DLD1 (cell line): ENCODE data around the gene CCDC88B.
"Not testable (repeated sequence)": the region's sequence is repeated elsewhere in the genome, so short reads cannot be mapped to it uniquely, and the experiment has no call there.

ENCODE experiments used
- in situ Hi-C: cut with HindIII; loops from 2 replicates; pipeline ENCODE4 v1.10.0; 2017; ENCODE audit warnings: low sequenced_read_pairs

The CCDC88B gene

DNA sequence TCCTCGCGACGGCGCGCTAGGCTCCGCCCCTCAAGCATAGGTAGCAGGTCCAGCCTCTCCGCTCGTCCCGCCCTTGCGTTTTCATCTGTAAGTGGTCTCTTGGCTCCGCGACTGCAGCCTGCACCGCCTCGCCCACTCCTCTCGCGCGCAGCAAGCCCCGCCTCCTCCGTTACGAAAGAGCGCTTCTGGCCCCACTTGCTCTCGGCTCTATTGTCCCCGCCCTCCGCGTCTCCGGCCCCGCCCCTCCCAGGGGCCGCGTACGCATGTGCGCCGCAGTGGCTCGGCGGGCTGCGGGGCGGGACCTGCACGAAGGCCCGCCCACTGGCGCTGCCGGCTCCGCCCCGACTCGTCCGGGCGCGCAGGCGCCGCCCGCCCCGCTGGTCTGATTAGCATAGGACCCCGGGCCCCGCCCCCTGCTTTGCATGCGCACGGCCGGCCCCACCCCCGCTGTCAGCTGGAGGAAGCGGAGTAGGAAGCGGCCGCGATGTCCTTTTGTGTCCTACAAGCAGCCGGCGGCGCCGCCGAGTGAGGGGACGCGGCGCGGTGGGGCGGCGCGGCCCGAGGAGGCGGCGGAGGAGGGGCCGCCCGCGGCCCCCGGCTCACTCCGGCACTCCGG is 34.8 kb upstream of the CCDC88B start, which contains the start of gene ESRRA:
TSS of gene ESRRA (plus strand) at position 450 of the 616 bp plus-strand sequence. CDS start 1,656 bp downstream, outside the sequence.
- in situ Hi-C loops: no loop called here

DNA sequence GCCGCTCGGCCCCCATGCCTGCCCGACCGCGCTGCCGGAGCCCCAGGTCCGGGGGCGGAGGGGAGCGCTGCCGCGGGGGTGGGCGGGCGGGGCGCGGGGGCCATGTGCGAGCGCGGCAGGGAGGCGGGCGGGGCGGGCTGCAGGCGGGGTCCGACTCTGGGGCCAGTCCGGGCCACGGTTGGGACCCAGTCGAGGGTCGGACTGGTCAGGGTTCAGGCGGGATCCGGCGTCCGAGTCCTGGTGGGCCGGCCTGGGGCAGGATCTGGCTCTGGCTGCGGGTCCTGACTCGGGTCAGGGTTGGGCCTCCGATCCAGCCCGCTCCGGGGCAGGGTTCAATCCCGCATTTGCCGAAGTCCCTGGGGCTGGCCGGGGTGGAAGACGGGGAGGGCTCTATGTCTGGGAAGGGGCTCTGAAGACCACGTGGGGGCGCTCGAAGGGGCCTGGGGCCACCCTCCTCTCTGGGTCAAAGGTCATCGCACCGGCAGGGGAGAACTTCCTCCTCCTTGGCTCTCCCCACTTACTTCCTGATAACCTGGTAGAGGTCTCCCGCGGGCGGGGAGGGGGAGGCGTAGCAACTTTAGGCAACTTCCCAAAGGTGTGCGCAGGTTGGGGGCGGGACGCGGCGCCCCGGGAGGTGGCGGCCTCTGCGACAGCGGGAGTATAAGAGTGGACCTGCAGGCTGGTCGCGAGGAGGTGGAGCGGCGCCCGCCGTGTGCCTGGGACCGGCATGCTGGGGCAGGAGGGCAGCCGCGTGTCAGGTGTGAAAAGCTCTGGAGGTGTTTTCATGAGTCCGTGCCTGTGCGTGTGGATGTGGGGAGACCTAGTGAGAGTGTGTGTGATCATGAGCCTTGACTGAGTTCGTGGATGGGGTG is 34.1 kb upstream of the CCDC88B start:
- in situ Hi-C loops: no loop called here

DNA sequence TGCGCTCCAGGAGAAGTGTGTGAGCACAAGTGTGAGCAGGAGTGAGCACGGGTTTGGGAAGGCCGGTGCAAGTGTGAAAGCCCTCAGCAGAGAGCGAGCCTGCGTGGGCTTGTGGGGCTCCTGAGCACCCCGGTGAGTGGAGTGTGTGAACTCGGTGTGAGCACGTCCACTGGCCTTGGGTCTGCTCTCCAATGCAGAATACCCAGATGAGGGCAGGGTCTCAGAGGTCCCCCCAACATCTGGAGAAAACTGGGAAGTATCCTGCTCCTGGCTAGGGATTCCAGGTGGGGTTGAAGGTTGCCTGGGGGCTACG is 33.5 kb upstream of the CCDC88B start:
- in situ Hi-C loops: no loop called here

DNA sequence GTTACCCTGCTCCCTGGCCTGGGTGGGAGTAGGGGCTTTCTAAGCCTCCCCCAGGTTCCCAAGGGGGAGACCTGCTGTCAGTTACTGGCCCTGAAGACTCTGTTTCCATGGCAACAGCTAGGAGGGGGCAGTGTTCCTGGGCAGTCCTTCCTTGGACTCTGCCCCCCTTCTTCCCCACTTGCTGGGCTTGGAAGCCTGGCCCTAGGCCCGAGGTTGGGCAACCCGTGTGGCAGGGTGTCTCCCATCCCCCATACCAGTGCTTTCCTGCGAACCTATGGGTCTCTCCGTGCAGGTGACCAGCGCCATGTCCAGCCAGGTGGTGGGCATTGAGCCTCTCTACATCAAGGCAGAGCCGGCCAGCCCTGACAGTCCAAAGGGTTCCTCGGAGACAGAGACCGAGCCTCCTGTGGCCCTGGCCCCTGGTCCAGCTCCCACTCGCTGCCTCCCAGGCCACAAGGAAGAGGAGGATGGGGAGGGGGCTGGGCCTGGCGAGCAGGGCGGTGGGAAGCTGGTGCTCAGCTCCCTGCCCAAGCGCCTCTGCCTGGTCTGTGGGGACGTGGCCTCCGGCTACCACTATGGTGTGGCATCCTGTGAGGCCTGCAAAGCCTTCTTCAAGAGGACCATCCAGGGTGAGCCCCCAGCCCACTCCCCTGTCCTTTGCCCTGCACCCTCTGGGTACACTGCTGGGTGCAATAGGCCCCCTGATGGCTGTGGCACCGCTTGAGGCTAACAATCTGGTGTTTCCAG is 33.0 kb upstream of the CCDC88B start:
- in situ Hi-C loops: no loop called here

DNA sequence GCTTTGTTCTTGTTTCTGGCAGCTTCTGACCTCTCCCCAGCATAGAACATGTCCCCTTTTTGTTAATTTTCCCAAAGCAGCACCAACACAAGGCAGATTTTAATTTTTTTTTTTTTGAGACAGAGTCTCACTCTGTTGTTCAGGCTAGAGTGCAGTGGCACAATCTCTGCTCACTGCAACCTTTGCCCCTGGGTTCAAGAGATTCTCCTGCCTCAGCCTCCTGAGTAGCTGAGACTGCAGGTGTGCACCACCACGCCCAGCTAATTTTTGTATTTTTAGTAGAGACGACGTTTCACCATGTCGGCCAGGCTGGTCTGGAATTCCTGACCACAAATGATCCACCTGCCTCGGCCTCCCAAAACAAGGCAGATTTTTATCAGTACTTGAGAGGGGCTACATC is 32.2 kb upstream of the CCDC88B start:
- in situ Hi-C loops: not testable (repeated sequence)

DNA sequence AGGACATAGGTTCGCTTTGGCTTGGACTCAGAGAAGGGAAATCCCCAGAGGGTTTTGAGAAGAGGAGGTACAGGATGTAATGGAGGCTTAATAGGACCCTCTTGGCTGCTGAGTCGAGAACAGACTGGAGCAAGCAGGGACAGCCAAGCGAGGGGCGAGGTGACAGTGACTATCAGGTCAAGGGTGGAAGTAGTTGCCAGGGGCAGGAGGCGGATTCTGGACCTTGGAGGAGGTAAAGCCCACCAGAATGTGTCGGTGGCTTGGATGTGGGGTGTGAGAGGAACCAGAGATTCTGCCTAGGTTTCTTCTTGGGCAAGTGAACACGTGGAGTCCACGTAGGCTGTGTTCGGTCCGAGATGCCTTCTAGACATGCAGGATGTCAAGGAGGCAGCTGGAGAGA is 27.1 kb upstream of the CCDC88B start:
- in situ Hi-C loops: no loop called here

DNA sequence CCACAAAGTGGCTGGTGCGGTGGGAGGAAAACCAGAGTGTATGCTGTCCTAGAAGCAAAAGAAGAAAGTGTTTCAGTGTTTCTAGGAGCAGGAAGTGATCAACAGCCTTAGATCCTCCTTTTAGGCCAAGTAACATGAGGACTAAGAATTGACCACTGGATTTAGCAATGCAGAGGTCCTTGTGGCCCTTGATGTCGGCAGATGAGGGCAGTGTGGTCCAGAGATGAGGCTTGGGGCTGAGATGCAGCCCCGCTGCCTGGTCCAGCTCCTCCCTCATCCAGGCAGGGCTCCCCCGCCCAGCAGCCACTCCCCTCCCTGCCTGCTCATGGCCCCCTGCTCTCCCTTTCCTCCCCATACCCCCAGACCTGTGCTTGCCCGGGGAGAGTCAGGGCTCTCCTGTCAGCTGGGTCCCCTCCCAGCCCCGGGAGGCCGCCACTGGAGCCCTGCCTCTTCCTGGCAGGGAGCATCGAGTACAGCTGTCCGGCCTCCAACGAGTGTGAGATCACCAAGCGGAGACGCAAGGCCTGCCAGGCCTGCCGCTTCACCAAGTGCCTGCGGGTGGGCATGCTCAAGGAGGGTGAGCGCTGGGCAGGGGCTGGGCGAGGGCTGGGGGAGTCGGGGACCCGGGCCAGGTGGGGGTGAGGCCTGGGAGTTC is 26.4 kb upstream of the CCDC88B start:
- in situ Hi-C loops: no loop called here

DNA sequence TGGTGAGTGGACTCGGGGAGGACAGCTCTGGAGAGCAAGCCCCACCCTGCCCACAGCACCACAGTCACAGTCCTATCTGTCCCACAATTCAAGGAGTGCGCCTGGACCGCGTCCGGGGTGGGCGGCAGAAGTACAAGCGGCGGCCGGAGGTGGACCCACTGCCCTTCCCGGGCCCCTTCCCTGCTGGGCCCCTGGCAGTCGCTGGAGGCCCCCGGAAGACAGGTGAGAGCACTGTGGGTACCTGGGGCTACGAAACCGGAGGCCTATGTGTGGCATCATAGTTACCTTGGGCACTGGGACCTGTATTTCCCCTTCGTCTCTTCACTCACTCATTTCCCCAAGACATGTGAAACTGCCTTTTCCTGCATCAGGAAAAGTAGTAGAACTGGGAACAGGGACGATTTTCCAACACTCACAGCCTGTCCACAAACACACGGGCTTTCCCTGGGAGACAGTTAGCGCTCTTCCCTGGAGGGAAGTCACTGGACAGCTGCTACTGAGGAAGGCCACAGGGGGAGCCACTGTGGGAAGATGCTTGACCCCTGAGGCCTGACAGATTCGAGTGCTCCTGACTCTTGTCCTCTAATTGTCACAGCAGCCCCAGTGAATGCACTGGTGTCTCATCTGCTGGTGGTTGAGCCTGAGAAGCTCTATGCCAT is 25.7 kb upstream of the CCDC88B start:
- in situ Hi-C loops: no loop called here

DNA sequence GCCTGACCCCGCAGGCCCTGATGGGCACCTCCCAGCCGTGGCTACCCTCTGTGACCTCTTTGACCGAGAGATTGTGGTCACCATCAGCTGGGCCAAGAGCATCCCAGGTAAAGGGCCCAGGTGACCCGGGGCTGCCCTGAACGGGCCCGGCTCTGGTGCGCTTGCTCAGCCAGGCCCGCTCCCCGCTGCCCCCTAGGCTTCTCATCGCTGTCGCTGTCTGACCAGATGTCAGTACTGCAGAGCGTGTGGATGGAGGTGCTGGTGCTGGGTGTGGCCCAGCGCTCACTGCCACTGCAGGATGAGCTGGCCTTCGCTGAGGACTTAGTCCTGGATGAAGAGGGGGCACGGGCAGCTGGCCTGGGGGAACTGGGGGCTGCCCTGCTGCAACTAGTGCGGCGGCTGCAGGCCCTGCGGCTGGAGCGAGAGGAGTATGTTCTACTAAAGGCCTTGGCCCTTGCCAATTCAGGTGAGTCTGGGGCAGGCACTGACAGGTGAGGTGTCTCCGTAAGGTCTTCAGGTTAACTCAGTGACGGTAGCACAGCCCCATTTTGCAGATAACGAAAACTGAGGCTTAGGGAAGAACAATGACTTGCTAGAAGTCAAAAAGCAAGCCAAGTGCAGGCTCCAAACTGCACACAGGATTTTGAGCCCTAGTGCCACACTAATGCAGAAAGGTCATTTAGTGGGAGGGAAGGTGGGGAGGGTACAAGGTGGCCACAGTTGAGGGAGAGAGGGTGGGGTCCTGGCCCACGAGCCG is 25.0 kb upstream of the CCDC88B start:
- in situ Hi-C loops: no loop called here

DNA sequence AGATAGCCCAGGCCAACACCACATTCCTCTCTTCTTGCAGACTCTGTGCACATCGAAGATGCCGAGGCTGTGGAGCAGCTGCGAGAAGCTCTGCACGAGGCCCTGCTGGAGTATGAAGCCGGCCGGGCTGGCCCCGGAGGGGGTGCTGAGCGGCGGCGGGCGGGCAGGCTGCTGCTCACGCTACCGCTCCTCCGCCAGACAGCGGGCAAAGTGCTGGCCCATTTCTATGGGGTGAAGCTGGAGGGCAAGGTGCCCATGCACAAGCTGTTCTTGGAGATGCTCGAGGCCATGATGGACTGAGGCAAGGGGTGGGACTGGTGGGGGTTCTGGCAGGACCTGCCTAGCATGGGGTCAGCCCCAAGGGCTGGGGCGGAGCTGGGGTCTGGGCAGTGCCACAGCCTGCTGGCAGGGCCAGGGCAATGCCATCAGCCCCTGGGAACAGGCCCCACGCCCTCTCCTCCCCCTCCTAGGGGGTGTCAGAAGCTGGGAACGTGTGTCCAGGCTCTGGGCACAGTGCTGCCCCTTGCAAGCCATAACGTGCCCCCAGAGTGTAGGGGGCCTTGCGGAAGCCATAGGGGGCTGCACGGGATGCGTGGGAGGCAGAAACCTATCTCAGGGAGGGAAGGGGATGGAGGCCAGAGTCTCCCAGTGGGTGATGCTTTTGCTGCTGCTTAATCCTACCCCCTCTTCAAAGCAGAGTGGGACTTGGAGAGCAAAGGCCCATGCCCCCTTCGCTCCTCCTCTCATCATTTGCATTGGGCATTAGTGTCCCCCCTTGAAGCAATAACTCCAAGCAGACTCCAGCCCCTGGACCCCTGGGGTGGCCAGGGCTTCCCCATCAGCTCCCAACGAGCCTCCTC is 24.1 kb upstream of the CCDC88B start:
- in situ Hi-C loops: not testable (repeated sequence)

DNA sequence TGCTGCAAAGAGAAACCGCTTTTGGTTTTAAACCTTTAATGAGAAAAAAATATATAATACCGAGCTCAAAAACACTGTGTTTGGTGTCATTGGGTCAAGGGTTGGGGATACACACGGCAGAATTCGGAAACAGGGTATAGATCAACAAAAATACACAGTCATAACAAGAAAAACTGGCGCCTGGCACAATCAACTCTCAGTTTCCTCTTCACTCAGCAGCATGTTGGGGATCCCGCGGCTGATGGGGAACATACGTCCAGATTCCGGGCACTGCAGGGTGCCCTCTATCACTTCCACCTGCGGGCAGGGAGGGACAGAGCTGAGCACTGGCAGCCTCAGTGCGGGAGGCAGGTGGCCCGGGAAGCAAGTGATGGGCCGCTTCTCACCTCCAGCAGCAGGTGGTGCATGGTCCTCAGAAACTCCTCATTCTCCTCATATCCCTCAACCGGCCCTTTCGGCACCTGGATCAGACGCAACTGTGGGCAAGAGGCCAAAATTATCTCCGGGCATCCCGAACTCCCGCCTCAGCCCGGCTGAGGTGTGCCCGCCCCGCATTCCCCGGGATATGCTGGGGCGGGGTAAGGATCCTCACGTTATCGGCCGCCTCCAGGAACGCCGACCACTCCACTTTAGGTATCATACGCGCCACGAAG is 23.2 kb upstream of the CCDC88B start:
- in situ Hi-C loops: no loop called here

DNA sequence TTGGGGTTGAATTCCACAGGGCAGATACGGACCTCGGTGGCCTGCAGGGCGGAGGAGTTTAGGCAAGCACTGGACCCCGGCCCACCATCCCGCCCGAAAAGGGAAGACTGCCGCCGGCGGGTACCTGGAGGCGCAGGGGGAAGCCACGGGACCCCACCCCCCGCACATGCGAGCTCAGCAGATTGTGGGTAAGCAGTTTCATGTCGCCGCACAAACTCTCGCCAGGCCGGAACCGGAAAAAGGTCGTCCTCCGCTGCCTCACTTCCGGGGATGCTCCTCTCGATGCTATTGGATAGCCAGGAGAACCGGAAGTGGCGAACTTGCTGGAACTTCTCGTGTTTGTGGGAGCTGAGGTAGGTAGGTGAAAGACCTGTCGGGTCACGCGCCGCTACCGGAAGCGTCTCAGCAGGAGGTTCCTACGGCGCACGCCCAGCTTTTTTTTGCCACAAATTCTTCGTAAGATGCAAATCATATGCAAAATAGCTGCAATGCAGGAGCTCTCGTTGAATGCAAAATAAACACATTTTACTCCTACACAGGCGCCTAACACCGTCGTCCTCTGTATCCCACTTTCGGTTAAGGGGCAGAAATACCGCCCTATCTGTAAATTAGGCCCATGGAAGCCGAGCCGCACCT is 22.6 kb upstream of the CCDC88B start, which contains the start of gene TRMT112:
TSS of gene TRMT112 (minus strand) at position 235 of the 636 bp plus-strand sequence. CDS start at position 202, 33 bp downstream.
- in situ Hi-C loops: no loop called here

DNA sequence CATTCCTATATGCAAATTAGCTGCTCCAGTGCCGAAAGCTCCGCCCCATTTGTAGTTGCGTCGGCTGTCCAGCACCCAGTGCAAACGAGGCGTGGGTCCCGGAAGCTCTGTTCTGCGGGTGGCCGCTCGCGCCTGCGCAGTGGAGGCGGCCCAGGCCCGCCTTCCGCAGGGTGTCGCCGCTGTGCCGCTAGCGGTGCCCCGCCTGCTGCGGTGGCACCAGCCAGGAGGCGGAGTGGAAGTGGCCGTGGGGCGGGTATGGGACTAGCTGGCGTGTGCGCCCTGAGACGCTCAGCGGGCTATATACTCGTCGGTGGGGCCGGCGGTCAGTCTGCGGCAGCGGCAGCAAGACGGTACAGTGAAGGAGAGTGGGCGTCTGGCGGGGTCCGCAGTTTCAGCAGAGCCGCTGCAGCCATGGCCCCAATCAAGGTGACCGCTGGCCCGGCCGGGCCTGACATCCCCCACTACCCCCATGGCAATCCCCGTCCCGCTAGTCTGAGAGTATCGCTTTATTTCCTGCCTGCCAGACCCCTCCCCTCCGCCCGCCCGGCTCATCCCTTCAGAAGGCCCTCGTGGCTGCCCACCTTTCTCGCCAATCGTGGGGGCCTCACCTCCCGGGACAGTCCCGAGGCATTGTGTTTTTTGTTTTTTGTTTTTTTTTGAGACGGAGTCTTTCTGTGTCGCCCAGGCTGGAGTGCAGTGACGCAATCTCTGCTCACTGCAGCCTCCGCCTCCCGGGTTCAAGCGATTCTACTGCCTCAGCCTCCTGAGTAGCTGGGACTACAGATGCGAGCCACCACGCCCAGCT is 21.8 kb upstream of the CCDC88B start, which contains the start of gene PRDX5:
TSS of gene PRDX5 (plus strand) at position 161 of the 805 bp plus-strand sequence. CDS start at position 256, 95 bp downstream.
- in situ Hi-C loops: no loop called here

DNA sequence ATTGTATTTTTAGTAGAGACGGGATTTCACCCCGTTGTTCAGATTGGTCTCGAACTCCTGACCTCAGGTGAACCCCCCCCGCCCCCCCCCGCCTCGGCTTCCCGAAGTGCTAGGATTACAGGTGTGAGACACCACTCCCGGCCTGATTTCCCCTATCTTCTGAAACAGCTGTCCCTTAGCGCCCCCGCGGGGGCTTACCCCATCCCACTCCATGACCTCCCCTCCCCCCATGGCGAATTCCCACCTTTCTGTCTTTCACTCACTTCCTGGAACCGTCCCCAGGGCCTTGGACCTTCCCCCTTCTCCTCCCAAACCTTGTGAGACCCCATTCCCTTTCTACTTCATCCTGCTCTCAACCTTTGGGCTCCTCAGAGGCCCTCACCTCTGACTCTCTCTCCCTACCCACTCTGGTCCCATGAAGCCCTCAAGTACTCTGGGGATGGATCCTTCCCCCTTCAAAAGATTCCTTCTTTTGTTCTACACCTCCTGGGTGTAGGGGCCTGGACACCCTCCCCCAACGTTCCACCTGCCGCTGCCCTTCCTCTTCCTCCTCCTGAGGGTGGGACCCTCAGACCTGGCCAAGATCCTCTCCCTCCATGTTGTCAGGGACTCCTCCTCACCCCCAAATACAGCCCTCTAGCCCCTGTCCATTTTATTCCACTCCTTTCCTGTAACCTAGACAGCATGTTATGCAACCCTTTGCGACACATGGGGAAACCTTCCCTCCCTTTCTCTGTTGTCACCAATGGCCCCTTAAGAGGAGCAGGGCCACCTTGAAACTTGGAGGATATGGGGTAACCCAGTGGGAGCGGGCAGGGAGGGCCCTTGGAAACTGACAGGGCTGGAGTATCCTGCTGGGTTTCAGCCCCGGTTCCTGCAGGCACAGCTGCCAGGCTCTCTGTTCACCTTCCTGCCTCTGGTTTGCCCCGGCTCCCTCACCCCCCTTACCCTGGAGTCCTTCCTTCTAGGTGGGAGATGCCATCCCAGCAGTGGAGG is 20.9 kb upstream of the CCDC88B start:
- in situ Hi-C loops: no loop called here

DNA sequence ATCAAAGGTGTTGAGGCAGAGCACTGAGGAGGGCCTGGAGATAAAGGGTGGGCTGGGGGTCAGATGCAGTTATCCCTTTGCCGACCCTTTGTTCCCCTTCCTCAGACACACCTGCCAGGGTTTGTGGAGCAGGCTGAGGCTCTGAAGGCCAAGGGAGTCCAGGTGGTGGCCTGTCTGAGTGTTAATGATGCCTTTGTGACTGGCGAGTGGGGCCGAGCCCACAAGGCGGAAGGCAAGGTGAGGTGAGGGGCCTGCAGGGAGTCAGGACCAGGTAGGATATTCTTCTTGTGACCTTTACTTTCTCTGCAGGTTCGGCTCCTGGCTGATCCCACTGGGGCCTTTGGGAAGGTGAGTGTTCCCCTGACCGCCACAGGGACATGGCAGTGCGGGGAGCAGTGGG is 19.4 kb upstream of the CCDC88B start:
- in situ Hi-C loops: no loop called here

DNA sequence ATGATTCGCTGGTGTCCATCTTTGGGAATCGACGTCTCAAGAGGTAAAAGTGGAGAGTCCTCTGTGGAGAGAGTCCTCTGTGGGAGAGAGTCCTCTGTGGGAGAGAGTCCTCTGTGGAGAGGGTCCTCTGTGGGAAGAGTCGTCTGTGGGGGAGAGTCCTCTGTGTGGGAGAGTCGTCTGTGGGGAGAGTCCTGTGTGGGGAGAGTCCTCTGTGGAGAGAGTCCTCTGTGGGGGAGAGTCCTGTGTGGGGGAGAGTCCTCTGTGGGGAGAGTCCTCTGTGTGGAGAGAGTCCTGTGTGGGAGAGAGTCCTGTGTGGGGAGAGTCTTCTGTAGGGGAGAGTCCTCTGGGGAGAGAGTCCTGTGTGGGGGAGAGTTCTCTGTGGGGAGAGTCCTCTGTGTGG is 19.0 kb upstream of the CCDC88B start:
- in situ Hi-C loops: no loop called here
